Astrocyte of the cerebellum (primary cell): ENCODE results near the gene ATOH7.

Experiments used
- DNase-seq: peaks from one replicate; pipeline ENCODE4 v3.0.0-alpha.2; 2011; ENCODE audit warnings: low read depth
- H3K4me3 ChIP-seq: 2 replicates; pipeline ENCODE4 v1.5.1; 2011; ENCODE audit warnings: mild to moderate bottlenecking, low read depth, low read length, moderate library complexity
- in situ Hi-C: cut with HindIII; loops from 2 replicates; pipeline ENCODE4 v1.10.0; 2017; ENCODE audit warnings: low sequenced_read_pairs
- TF ChIP-seq, protein P1 (sequence below): IDR thresholded peaks from 2 replicates; pipeline ENCODE4 v1.5.1; 2012; ENCODE audit warnings: low read length, low read depth, moderate library complexity, mild to moderate bottlenecking; ENCODE audit errors: missing control alignments

Gene ATOH7

DNA sequence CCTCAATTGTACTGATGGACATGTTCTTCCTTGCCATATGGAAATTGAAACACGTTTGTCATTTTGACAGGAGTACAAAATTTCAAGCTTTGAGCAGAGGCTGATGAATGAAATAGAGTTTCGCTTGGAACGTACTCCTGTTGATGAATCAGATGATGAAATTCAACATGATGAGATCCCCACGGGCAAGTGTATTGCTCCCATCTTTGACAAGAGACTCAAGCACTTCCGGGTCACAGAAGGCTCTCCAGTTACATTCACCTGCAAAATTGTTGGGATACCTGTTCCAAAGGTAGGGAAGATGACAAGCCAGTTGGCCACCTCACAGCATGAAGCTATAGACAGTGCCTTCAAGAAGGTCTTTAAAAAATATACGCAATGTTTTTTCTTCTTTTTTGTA is 43.1 kb downstream of the ATOH7 start:
- no peak overlapping the region for H3K4me3 ChIP-seq
- TF ChIP-seq, protein P1, sequence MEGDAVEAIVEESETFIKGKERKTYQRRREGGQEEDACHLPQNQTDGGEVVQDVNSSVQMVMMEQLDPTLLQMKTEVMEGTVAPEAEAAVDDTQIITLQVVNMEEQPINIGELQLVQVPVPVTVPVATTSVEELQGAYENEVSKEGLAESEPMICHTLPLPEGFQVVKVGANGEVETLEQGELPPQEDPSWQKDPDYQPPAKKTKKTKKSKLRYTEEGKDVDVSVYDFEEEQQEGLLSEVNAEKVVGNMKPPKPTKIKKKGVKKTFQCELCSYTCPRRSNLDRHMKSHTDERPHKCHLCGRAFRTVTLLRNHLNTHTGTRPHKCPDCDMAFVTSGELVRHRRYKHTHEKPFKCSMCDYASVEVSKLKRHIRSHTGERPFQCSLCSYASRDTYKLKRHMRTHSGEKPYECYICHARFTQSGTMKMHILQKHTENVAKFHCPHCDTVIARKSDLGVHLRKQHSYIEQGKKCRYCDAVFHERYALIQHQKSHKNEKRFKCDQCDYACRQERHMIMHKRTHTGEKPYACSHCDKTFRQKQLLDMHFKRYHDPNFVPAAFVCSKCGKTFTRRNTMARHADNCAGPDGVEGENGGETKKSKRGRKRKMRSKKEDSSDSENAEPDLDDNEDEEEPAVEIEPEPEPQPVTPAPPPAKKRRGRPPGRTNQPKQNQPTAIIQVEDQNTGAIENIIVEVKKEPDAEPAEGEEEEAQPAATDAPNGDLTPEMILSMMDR: no peak
- no peak for DNase-seq
- in situ Hi-C loops: no loop called here

DNA sequence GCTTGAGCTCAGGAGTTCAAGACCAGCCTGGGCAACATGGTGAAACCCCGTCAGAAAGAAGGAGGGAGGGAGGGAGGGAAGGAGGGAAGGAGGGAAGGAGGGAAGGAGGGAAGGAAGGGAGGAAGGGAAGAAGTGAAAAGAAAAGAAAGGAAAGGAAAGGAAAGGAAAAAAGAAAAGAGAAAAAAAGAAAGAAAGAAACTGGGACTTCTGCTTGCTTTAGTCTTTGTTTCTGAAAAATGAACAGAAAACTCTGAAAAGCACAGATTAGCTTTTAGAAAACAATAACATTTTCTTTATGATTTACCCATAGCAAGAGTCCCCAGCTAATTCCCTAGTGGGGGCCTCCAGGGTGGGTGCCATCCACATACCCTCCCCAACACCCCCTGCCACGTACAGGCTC is 46.8 kb downstream of the ATOH7 start:
- in situ Hi-C loops: no loop called here
- no peak overlapping the region for H3K4me3 ChIP-seq
- DNase-seq: no peak
- TF ChIP-seq, protein P1: no peak

DNA sequence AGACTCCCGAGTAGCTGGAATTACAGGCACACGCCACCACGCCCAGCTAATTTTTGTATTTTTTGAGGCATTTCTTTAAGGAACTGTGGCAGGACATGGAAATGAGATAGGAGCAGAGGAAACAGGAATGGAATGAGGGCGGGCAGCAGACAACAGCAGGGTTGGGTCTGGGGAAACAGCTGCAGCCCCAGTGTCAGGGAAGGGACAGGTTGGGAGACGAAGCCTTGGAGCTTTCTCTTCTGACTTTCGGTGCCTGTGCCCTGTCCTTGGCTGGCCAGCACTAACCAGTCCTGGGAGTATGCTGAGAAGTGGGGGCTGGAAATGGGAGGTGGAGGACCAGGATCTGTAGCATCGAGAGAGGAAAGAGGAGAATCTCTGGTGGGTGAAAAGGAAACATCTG is 47.4 kb downstream of the ATOH7 start:
- no peak overlapping the region for H3K4me3 ChIP-seq
- in situ Hi-C loops: no loop called here
- TF ChIP-seq, protein P1: no peak
- no peak for DNase-seq
